NCI-H2171 (cell line): ENCODE results near the gene LGI4.
A peak's percentile ranks its signal among the peaks of the same experiment; 100 is the strongest.
"Not testable (repeated sequence)": the region's sequence is repeated elsewhere in the genome, so short reads cannot be mapped to it uniquely, and the experiment has no call there.

Source experiments
- DNase-seq: peaks from one replicate; lab custom pipeline; 2025; lab: John Stamatoyannopoulos, UW

Gene LGI4

DNA sequence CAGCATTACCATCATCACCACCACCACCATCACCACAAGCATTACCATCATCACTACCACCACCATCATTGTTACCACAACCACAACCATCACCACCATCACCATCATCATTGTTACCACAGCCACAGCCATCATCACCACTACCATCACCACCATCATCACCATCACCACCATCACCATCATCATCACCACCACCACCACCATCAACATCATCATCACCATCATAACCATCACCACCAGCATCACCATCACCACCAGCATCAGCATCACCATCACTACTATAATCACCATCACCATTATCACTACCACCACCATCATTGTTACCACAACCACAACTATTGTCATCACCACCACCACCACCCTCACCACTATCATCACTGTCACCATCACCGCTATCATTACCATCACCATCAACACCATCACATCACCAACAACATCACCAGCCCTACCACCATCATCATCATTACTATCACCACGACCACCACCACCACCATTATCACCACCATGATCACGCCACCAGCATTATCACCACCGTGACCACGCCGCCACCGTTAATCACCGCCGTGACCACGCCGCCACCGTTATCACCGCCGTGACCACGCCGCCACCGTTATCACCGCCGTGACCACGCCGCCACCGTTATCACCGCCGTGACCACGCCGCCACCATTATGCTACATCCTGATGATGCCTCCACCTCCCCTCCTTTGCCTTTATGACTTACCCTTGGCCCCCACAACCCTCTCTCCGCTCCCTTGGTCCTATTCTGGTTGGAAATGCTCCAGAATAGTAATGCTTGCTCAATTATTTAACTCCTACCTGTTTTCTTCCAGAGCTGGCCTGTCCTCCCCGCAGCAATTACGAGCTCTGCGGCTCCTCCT is 29.2 kb downstream of the LGI4 start:
- DNase-seq = no peak

DNA sequence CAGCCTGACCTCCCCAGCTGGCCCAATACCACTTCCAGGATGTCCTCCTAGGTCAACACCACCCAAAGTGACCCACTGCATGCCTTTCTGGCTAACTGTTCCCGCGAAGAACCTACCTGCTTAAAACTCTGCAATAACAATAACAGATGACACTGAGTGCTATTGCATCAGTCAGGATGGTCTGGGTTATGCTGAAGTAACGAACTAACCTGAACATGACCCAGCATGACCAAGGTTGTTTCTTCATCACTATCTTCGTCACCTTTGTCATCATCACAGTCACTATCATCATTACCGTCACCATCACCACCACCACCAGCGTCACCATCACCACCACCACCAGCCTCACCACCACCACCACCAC is 29.8 kb downstream of the LGI4 start:
- no peak for DNase-seq

DNA sequence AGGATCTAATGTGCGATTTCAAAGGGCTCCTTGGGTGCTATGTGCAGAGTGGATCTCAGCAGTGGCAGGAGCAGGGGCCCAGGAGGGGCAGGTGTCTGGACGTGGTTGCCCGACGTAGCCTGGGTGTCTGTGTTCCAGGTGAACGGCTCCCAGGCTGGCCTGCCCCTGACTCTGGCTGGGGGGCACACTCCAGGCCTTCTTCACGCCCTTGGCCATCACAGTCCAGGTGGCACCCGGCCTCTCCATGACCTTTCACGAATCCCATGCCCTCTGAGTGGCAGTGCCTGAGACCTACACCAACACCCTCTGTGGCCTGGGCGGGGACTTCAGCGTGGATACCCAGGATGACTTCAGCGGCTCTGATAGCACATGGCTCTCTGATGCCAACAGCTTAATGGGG is 30.5 kb downstream of the LGI4 start:
- DNase-seq = no peak

DNA sequence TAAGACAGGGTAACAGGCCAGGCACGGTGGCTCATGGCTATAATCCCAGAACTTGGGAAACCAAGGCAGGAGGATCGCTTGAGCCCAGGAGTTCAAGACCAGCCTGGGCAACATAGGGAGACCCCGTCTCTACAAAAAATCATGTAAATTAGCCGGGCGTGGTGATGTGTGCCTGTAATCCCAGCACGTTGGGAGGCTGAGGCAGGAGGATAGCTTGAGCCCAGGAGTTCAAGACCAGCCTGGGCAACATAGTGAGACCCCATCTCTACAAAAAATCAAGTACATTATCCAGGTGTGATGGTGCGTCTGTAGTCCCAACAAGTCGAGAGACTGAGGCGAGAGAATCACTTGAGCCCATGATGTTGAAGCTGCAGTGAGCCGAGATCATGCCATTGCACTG is 31.2 kb downstream of the LGI4 start:
- DNase-seq = not testable (repeated sequence)

DNA sequence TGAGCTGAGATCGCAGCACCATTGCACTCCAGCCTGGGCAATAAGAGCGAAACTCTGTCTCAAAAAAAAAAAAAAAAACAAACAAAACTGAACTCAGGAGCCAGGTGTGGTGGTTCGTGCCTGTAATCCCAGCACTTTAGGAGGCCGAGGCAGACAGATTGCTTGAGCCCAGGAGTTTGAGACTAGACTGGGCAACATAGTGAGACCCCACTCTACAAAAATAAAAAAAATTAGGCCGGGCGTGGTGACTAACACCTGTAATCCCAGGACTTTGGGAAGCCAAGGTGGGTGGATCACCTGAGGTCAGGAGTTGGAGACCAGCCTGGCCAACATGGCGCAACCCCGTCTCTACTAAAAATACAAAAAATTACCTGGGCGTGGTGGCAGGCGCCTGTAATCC is 32.9 kb downstream of the LGI4 start:
- DNase-seq = not testable (repeated sequence)

DNA sequence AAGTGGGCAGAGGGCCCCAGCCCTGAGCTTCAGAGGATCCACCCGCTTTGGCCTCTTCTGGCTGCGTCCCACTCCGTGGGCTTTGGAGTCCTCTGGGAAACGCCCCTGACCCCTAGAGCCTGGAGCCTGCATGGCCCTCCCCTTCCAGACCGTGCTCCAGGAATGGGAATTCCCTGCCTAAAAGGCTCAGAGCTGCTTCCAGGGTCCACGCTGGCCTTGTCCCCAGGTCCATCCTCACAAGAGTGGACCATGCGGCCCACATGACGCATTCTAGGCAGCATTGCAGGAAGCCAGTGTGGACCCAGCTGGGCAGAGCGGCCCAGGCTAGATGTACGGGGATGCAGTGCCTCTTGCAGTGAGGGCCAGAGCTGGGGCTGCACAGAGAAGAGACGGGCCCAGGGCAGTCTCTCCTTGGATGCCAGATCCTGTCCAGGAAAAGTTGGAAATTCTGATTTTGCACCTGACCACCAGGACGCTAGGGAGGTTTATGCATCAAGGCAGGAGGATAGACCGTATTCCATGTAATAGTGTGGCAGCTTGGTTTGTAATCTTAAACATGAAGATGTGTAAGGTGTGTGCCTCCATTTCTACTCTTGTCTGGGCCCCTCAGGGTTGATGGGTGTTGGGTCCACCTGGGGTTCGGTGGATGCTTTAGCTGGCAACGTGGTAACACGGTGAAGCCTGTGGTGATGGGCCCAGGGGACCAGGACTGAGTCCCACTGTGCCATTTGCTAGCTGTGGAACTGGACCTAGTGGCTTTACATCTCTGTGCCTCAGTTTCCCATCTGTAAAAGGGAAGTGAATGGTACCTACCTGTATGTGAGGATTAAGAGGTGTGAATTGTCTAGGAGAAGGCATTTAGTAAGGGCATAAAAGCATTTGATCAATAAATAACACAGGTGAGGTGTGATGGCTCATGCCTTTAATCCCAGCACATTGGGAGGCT is 34.0 kb downstream of the LGI4 start:
- DNase-seq = no peak

DNA sequence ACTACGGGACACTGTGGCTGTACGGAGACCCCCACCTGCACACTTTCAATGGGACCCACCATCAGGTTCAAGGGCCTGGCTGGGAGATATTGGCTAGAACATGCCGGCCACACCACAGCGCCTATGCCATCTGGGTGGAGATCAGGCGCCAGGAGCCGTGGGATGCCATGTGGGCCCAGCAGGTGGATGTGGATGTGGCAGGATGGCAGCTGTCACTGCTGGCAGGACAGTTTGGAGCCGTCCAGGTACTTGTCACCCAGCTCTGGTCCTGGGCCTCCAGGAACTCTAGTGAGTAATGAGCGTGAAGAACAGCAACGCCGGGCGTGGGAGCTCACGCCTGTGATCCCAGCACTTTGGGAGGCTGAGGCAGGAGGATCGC is 35.0 kb downstream of the LGI4 start:
- no peak for DNase-seq

DNA sequence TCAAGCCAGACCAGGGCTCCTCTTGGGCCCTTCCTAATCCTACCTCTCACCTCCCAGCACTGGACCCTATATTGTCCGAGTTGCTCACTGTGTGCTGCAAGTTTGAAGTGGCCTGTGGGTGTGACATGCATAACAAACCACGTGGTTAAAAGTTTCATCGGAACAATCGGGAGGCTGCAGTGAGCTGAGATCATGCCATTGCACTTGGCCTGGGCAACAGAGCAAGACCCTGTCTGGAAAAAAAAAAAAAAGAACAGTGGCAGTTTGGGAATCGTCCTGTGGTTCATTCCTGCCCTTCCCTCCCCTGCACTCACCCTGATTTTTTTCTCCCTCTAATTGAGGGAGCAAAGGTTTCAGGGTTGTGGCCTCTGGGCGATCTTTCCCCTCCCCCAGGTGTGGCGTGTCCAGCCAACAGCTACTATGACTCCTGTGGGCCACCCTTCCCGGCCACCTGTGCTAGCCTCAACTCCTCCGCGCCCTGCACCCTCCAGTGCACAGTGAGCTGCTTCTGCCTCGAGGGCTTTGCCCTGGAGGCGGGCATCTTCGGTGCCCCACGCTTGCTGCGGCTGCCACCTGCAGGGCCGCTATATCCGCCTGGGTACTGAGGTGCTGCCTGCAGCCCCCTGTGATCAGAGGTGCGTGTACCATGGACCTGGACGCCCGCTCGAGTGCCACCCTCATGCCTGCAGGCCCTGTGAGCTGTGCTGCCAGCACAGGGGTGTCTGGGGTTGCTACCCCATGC is 35.5 kb downstream of the LGI4 start:
- no peak for DNase-seq

DNA sequence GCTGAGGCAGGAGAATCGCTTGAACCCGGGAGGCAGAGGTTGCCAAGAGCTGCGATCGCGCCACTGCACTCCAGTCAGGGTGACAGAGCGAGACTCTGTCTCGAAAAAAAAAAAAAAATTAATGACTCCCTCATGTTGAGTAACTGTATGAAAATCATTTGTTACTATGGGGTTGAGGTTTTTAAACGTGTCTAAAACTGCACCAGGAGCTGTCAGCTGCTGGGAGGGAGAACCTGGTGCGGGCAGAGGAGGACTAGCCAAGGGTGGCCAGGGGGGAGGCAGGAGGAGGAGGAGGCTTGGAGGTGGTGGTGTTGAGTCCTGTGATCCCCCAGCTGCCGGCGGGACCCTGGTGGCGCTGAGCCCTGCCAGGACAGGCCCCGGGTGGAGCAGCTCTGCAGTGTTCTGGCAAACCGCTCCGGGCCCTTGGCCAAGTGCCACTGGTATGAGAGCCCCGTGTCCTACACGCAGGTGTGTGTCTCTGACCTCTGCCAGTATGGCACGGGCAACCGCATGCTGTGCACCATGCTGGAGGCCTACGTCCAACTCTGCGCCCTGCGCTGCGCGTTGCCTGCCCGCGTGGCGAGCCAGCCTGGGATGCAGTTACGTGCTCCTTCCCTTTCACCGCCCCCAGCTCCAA is 36.3 kb downstream of the LGI4 start:
- no peak for DNase-seq

DNA sequence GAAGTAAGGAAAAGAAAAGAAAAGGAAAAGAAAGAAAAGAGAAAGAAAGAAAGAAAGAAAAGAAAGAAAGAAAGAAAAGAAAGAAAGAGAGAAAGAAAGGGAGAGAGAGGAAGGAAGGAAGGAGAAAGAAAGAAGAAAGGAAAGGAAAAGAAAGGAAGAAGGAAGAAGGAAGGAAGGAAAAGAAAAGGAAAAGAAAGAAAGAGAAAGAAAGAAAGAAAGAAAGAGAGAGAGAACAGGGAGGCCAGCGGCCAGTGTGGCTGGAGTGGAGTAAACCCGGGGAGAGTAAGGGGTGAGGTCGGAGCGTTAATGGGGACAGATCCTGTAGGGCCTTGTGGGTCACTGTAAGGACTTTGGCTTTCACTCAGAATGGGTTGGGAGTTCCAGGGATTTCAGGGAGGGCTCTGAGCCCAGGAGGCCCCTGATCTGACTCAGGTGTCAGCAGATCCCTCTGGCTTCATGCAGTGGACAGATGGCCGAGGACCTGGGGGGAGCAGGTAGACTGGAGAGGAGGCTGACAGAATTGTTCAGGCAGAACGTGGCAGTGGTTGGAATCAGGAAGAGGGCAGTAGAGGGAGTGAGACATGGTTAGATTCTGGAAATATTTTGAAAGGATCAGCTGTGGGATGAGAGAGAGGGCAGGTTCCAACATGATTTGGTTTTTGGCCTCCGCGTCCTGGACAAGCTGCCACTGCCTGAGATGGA is 39.0 kb downstream of the LGI4 start:
- DNase-seq = no peak

DNA sequence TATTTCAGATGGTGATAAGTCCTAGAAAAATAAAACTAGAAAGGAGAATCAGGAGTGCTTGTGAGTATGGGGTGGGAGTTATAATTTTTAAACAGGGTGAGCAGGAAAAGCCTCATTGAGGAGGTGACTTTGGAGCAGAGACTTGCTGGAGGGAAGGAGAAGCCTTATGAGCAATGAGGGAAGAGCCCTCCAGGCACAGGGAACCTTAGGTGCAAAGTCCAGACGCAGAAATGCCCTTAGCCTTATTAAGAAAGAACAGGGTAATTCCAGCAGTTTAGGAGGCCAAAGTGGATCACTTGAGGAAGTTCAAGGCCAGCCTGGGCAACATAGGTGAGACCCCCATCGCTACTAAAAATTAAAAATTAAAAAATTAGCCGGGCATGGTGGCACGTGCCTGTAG is 40.2 kb downstream of the LGI4 start:
- DNase-seq = no peak

DNA sequence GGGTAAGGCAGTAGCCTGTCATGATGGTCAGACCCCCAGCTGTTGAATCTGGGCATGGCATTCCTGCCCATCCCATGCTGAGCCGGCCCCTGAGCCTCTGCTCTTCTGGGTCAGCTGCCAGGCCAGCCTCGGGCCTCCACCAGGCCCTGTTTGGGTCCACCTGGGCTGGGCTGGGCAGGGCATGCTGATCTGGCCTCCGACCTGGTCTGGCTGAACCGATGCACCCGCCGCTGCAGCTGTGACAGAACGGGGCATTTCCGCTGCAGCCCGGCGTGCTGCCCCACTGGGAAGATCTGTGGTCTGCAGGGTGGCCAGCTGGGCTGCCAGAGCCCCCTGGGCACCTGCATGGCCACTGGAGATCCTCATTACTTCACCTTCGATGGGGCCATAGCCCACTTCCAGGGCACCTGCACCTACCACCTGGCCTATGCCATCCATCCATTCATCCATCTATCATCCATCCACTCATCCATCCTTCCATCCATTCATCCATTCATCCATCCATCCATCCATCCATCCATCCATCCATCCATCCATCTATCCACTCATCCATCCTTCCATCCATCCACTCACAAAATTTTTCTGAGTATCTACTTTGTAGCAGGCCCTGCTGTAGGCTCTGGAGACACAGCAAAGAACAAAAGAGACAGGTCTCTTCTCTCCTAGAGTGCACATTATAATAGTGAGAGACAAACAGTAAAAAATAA is 40.8 kb downstream of the LGI4 start:
- no peak for DNase-seq

DNA sequence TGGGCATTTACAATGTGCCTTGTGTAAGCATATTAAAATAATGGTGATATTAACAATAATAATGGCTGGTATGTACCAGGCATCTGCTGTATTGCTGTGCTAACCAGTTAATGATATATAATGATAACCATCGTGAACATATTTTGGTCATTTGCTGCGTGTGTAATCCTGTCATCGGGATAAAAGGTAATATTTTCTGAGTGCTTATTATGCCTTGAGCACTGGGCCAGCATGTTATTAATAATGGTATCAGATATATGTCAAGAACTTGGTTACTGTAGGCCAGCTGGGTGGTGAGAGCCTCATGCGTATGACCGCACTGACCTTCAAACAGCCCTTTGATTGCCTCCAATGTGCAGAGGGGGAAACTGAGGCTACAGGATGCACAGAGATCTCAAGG is 41.4 kb downstream of the LGI4 start:
- no peak for DNase-seq

DNA sequence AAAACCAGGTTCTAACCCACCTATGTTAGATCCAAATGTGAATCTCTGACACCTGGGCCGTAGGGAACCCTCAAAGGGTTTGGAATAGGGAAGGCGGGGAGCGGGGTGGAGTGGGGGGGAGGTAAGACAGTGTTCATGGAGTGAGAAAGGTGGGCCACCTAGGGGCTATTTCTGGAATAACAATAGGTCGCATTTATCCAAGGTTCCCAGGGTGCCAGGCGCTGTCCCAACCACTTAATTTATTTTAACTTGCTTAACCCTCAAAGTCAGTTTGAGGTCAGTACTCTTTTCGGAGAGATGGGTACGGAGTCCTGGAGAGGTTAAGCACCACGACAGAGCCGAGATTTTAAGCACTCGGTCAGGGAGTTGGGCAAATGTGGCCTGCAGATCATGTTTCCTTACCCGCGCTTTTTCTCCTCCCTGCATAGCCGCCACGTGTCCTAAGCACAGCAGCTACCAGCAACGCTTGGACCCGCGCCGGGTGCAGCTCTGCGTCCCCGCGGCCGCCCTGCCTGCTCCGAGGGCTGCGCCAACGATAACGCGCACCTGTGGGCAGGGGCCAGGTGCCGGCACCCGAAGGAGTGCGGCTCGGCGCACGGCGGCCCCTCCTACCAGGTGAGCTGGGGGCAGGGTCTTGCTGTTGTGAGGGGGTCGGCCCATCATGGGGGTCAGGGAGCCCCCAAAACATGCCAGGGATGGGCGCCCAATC is 44.2 kb downstream of the LGI4 start:
- peak; percentile 65 for DNase-seq

DNA sequence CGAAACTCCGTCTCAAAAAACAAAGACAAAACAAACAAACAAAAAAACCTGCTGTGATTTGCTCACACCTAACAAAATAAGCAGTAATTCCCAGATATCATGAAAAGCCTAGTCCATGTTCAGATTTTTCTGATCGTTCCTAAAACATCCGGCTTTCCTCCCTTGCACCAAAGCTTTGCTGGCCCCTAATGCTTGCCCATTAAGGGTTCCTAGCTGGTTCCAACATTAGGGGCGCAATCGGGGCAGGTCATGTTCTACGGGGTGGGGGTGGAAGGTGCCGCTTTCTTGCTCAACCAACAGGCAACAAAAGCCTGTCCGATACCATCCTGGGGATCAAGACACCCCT is 44.7 kb downstream of the LGI4 start:
- DNase-seq = no peak

DNA sequence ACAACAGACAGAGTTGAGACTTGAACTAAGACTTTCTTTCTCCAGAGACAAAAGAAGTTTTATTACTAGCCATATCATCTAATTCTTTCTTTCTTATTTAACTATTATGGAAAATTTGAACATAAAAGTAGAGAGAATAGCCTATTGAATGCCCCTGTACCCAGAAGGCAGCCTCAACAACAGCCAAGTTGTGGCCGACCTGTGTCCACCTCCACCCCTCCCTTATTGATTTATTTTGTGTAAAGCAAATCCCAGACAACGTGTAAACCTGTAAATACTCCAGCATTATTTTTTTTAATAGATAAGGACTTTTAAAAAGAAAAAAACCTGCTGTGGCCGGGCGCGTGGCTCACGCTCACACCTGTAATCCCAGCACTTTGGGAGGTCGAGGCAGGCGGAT is 45.3 kb downstream of the LGI4 start:
- DNase-seq = no peak

DNA sequence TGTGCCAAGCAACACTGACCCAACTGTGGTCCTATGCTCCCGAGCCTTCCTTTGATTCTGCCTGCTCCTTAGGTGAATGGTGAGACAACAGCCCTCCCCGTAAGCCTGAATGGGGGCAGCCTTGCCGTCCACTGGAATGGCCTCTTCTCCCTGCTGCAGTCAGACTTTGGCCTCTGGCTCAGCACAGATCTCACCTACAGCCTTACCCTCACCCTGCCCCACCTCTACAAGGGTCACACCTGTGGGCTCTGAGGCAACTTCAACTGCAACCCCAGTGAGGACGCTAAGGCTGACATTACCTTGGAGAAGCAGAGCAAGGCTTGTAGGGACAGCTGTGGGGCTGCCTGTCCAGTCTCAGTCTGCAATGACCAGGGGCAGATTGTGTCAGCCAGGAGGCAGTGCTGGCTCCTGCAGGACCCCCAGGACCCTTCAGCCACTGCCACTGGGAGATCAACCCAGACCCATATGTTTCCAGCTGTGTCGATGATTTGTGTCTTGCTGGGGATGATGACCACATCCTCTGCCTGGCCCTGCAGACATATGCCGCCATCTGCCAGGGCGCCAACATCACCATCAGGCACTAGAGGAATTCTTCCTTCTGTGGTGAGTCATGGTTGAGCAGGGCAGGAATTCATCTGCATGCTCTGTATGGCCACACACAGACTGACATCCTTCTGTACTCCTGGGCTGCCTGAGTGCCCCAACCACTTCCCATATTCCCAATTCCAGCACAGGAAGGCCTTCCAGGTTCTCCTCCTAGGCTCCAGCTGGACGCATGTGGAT is 46.5 kb downstream of the LGI4 start:
- DNase-seq = no peak

DNA sequence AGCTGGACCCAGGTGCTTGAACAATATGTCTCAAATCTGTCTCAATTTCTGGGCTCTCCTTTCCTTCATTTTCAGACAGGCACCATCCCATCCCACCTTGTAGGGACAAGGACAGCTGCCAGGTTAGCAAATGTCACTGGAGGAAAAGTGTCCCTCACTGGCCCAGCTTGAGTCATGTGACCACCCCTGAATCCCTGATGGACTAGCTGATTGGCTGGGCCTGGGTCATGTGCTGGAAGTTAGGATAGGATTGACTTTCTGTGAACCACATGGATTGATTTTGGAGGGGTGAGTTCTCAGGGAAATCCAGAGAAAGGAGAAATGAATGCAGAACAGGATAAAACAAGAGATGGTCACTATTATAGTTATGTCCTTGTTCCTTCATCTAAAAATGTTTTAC is 47.5 kb downstream of the LGI4 start:
- DNase-seq = no peak

DNA sequence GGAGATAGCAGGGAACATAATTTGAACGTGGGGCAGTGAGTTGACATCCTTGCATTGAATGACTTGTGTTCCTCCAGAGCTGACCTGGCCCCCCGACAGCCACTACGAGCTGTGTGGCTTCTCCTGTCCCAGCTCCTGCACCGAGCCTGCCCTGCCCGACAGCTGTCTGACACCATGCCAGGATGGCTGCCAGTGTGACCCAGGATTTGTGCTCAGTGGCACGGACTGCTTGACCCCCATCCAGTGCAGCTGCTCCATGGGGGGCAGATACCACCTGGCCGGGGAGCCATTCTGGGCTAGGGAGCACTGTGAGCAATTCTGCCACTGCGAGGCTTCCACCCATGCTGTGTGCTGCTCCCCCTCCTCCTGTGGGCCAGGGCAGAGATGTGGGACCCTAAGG is 48.4 kb downstream of the LGI4 start:
- no peak for DNase-seq
